ENCODE results near the gene PARD3B.

DNA sequence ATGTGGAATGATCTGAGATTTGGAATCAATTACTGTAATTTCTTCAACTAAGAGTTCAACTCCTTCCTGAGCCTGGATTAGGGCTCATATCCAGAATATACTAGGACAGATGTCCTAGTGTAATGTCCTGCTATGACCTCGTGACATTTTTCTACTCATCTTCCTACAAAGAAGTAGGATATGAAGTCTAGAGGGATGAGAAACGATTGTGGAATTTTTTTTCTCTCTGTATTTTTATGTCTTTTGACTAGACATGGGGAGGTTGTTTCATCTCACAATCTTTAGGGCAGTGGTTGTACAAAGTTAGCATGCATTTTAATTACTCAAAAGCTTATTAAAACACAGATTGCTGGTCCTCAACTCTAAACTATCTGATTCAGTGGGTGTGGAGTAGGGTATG lies 203.0 kb downstream of the PARD3B start:
- no peak for TF ChIP-seq POLR2A (IDR thresholded peaks at IDR 0.05)
- TF ChIP-seq, protein P1, sequence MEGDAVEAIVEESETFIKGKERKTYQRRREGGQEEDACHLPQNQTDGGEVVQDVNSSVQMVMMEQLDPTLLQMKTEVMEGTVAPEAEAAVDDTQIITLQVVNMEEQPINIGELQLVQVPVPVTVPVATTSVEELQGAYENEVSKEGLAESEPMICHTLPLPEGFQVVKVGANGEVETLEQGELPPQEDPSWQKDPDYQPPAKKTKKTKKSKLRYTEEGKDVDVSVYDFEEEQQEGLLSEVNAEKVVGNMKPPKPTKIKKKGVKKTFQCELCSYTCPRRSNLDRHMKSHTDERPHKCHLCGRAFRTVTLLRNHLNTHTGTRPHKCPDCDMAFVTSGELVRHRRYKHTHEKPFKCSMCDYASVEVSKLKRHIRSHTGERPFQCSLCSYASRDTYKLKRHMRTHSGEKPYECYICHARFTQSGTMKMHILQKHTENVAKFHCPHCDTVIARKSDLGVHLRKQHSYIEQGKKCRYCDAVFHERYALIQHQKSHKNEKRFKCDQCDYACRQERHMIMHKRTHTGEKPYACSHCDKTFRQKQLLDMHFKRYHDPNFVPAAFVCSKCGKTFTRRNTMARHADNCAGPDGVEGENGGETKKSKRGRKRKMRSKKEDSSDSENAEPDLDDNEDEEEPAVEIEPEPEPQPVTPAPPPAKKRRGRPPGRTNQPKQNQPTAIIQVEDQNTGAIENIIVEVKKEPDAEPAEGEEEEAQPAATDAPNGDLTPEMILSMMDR (IDR thresholded peaks at IDR 0.05), result no peak
